Hematopoietic multipotent progenitor cell (in vitro differentiated cells): ENCODE data around the gene GRAP. TPM values are rescaled to one million over a fixed set of nuclear protein-coding genes. Genes with fewer than 3 reads are reported as not detected.
"Not testable (repeated sequence)": the region's sequence is repeated elsewhere in the genome, so short reads cannot be mapped to it uniquely, and the experiment has no call there.

Experiments used
- DNase-seq, 3 donors: peaks; one replicate each; pipeline ENCODE4 v3.0.0-alpha.2; 2011 to 2015; ENCODE audit warnings: low read depth in 2 of 3, low spot score in 2 of 3
- total RNA-seq: library from RNA; depleted of rRNA; stranded (reverse); fragments of >200 nt; gene quantifications from one replicate; pipeline ENCODE4 v1.2.3, GENCODE V29; 2012

GRAP gene
- total RNA-seq, result 22.9 TPM

DNA sequence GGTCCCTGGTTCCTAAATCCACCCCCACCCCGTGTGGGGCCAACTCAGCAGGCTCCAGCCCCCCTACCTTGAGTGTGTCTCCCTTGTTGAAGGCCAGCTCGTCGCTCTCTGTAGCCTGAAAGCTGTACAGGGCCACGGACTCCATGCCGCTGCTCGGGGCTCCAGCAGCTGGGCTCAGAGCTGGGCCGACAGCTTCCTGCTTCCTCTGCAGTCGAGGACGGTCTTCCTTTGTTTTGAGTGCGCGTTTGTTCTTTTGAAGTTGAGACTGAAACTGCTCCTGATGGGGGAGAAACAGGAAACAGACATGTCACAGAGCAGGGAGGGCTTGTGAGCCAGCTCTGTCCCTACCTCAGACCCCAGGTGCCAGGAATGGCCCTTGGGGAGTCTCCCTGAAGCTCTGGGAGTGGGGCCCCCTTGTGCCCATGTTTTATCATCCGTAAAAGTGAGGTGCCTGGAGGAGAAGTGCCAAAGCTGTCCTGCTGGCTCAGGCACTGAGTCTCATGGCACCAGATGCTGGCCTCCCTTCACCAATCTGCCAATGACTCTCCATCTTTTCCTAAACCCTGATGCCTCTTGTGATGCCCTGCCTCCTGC is at the start of gene GRAP:
Gene GRAP (minus strand): TSS at position 176 of the 594 bp plus-strand sequence. CDS start 31 bp downstream, at position 145.
- DNase-seq, result not testable (repeated sequence)

GRCh38 chr17:19093684-19094438 is 47.1 kb upstream of the GRAP start:
- not testable (repeated sequence) for DNase-seq

DNA sequence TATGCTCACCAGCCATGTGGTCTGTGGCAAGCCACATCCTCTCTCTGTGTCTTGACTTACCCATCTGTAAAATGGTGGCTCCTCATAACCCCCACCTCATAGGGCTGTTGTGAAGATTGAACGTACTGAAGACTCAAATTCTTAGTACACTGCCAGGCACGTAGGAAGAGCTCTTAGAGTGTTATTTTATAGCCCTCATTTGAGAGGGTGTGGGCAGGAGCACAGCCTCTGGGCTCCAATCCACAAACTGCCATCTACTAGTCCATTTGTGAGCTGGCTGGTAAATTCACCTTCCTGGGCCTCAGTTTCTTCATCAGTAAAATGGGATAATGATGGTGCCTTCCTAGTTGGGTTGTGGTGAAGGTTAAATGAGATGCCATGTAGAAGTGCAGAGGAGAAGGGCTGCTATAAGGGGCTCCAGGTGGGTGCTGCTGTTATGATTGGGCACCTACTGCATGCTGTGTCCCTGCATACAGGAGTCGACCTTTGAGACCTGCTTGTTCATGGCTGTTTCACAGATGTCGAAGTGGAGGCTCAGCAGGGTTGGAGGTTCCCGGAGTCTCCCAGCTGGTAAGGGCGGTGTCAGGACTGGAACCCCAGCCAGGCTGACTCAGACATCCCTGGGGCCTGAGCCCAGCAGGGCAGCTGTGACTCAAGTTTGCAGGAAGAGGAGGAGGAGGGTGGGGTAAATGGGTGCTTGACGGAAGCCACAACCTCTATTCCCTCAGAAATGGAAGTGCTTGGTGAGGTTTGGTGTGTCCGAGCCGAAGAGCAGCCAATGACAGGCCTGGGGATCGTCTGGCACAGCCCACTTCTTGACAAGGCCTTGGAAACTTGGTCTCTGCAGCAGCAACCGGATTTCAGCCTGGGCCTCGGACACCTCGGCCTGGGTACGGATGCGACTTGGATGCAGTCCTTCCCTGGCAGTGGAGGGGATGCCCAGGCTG is 46.3 kb upstream of the GRAP start:
- not testable (repeated sequence) for DNase-seq

DNA sequence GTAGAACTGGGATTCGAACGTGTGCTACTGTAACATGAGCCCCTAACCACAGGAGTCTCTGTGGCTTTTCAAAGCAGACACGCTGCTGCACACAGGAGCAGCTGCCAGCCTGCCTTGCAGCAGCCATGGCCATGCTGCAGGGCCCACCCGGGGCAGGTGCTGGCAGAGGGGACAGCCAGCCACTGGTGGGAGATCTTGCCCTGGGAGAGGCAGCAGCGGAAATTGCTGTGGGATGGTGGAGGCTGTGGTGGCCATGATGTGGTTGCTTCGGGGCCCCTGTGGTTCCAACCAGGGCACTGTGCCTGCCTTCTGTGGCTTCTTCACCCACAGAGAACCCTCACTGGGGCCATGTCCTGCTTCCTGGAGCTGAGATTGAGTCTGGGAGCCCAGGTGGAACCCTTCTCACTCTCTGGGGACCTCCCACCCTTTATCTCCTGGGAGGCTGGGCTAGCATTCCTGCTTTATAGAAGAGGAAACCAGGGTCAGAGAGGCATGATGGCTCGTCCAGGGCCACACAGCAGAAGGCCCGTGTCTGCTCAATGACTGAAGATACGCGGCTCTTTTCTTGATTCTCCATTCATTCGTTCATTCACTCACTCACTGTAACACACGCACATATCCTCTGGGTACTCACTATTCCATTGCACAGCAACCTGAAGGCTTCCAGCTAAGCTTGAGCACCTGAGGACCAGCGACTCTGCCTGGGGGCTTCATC is 43.5 kb upstream of the GRAP start:
- not testable (repeated sequence) for DNase-seq

DNA sequence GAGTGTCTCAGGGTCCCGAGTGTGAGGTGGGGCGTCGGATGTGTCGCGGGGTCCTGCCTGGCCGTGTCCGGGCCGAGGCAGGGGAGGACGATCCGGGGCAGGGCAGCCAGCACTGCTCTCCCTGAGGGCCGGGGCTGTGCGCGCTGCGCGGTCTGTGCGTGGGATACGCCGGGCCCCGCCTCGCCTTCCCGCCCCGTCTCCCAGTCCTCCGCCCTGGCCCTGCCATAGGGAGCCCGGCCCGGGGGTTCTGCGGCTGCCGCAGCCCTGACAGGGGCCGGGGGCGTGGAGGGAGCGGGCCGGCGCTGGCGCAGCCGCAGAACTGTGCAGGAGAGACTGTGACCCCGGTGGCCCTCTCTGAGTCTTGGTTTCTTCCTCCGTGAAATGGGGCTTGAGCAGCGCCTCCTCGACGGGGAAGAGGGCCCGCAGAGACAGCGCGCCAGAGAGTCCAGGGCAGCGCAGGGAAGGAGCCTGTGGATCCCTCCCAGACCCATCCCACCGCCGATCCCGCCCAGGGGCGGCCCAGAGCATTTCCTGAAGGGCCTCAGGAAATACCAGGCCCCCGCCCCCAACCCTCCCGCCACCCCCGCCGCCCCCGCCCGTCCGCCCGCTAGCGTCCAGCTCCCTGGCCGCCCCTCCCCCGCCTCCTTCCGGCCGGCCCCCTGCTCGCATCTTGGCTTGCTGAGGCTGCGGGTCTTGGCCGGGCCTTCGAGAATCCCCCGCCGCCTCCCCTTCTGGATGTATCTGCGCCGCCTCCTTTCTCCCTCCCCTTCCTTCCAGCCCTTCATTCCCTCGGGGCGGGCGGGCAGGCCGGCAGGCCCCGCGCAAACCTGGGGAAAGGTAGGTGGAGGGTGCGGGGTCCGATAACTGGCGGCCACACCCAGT is 42.3 kb upstream of the GRAP start:
- not testable (repeated sequence) for DNase-seq

DNA sequence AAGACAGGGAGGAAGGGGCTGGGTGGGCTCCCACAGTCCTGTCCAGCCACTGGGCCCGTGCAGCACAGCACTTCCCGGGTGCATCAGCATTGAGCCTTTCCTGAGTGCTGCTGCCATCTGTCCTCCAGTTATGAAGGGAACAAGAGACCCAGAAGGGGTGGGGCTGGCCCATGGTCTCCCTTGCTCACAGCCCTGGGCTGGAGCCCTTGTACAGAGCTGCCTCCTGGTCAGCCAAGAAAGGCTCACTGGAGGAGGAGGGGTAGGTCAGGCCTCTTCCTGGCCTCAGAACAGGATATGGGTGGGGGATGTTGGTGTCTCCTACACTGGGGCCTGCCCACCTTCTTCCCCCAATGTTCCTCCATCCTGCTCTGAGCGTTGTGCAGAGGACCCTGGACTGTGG is 30.6 kb upstream of the GRAP start:
- DNase-seq, result not testable (repeated sequence)

DNA sequence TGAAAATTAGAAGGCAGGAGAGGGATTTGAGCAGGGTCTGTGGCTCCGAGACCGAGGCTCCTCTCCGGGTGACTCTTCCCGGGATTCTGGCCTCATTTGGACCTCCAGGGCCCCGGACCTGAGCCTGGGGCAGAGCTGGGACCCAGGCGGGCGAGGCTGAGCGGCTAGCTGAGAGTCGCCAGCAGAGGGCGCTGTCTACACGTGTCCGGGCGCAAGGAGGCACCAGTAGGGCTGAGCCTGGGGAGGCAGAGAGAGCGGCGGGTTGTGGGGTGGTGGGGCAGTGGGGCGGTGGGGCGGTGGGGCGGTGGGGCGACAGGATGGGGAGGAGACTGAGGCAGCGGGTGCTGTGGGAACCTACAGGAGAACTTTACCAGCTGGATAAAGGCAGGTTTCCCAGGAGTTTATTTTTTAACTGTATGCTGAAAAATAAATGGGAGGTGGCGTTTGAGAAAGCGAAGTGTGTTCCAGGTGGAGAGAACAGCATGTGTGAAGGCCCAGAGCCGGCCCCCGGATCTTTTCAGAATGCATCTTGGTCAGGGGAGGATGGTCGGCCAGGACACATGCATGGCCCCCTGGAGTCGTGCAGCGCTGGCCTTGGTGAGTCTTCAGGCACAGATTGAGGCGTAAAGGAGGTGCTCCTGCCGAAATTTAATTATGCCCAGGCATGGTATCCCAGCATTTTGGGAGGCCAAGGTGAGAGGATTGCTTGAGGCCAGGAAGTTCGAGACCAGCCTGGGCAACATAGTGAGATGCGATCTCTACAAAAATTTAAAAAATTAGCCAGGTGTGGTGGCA is 29.8 kb upstream of the GRAP start:
- not testable (repeated sequence) for DNase-seq

DNA sequence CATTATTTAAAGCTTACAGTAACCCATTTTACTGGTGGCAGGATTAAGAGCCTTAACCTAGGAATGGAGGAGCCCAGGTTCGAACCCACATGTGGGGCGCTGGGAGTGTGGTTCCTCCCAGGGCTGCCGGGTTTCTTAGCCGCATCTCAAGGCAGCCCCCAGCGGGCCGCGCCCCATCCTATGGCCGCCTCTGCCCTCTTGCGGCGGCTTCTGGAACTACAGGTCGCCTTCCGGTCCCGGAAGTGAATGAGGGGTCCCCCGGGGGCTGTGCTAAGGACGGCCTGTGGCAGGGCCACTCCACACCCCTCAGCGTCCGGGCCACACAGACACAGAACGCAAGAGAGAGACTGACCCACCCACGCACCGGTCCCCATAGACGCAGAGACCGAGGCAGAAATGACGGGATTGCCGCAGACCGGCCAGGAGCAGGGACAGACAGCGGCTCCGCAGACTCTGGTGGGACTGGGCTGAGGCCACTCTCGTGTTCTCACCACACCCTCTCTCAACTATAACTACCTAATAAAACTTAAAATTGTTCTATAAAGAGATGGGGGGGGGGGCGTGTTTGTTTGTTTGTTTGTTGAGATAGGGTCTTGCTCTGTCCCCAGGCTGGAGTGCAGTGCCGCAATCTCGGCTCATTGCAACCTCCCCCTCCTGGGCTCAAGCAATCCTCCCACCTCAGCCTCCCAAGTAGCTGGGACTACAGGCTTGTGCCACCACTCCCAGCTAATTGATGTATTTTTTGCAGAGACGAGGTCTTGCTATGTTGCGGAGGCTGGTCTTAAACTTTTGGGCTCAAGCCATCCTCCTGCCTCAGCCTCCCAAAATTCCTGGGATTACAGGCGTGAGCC is 23.8 kb upstream of the GRAP start:
- not testable (repeated sequence) for DNase-seq

- not testable (repeated sequence) for DNase-seq
These were observed 17.6 kb upstream of the GRAP start for GRCh38 chr17:19064378-19064777.

DNA sequence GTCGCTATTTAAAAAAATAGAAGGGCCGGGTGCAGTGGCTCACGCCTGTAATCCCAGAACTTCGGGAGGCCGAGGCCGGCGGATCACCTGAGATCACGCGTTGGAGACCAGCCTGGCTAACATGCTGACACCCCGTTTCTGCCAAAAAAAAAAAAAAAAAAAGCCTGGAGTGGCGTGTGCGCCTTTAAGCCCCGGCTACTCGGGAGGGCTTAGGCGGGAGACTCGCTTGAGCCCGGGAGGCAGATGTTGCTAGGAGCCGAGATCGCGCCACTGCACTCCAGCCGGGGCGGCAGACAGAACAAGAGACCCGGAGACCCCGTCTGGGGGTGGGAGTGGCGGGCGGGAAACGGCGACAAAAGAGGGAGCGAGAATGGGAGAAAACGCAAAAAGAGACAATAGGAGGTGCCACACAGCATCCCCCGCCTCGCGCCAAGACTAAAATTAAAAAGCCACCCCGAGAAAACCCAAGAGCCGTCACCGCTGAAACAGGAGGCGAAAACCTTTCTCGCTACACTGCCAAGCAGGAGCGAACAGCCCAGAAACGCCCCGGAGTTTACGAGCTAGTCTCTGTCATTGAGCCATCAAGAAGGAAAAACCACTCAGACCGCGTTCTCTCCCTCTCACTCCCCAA is 16.7 kb upstream of the GRAP start:
- not testable (repeated sequence) for DNase-seq

DNA sequence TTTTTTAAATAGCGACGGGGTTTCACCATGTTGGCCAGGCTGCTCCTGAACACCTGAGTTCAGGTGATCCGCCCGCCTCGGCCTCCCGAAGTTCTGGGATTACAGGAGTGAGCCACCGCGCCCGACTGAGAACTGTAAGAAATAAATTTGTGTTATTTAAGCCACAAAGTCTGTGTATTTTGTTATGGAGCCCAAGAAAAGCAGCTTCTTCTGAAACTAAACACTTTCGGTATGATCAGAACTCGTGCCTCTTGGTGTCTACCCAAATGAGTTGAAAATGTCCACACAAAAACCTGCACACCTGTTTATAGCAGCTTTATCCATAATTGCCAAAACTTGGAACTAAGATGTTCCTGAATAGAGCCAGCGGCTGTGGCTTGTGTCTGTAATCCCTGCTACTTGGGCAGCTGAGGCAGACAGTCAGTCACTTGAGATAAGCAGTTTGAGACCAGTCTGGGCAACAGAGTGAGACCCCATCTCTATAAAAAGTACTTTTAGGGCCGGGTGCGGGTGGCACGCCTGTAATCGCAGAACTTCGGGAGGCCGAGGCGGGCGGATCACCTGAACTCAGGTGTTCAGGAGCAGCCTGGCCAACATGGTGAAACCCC is 16.1 kb upstream of the GRAP start:
- not testable (repeated sequence) for DNase-seq

- not testable (repeated sequence) for DNase-seq
These were observed 15.4 kb upstream of the GRAP start for GRCh38 chr17:19062009-19062717.

DNA sequence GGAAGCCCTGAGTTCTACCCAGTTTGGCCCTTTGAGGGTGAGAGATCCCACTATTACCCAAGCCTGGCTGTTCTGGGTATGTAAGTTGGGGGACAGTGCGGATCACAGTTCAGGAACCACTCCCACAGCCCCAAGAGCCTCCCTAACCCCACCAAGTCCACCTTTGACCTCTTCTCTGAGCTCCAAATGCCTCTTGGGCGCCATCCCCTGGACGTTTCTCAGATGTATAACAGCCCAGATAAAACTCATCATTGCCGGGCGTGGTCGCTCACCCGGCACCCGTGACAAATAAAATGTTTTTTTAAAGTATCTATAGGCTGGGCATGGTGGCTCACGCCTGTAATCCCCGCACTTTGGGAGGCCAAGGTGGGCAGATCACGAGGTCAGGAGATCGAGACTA is 8.7 kb upstream of the GRAP start:
- DNase-seq, result not testable (repeated sequence)

DNA sequence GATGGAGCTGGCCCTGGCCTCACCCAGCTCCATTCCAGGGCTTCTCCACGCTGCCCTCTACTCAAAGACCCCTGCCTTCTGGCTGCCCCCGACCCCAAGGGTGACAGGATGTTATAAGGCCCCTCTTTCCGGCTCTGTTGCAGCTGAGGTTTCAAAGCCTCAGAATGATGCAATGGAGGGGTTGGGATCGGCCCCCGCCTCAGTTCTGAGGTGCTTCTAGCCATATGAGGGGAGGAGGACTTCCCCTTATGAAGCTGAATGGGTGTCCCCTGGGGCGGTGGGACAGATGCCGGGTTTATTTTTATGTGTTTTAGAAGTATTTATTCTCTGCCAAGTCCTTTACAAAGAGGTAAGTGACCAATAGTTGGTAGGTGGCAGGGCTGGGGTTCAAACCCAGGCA is 2.1 kb upstream of the GRAP start:
- DNase-seq, result not testable (repeated sequence)

- DNase-seq, result not testable (repeated sequence)
These were observed 753 bp upstream of the GRAP start for GRCh38 chr17:19047510-19047909.

GRCh38 chr17:19044643-19045042 is 2.1 kb downstream of the GRAP start:
- DNase-seq, result not testable (repeated sequence)
